Measurements from ENCODE around the gene TMEM132D.

DNA sequence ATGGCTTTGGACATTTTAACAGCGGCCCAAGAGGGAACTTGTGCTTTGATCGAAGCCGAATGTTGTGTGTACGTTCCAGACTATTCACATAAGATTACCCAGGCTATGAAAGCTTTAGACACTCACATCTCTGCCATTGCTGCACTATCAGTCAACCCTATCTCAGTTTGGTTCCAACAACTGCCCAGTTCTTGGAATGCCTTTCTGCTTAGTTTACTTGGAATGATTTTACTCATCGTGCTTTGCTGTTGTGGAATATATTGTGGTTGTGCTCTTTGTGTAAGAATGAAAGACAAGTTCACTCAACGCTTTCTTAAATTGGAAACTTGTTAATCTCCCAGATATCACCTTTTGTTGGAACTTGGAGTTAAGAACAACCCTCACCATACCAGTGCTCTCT is 552.3 kb downstream of the TMEM132D start:
- TF ChIP-seq, protein P1, sequence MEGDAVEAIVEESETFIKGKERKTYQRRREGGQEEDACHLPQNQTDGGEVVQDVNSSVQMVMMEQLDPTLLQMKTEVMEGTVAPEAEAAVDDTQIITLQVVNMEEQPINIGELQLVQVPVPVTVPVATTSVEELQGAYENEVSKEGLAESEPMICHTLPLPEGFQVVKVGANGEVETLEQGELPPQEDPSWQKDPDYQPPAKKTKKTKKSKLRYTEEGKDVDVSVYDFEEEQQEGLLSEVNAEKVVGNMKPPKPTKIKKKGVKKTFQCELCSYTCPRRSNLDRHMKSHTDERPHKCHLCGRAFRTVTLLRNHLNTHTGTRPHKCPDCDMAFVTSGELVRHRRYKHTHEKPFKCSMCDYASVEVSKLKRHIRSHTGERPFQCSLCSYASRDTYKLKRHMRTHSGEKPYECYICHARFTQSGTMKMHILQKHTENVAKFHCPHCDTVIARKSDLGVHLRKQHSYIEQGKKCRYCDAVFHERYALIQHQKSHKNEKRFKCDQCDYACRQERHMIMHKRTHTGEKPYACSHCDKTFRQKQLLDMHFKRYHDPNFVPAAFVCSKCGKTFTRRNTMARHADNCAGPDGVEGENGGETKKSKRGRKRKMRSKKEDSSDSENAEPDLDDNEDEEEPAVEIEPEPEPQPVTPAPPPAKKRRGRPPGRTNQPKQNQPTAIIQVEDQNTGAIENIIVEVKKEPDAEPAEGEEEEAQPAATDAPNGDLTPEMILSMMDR (IDR thresholded peaks at IDR 0.05; ENCODE audit: insufficient read depth, low read depth, low read length): no peak
- no peak for TF ChIP-seq EZH2 (IDR thresholded peaks at IDR 0.05; ENCODE audit: insufficient read depth, low read length)

Data from astrocyte (in vitro differentiated cells and primary cell).